ENCODE measurements around the gene IDUA.
A peak's percentile ranks its signal among the peaks of the same experiment; 100 is the strongest.

The IDUA gene

DNA sequence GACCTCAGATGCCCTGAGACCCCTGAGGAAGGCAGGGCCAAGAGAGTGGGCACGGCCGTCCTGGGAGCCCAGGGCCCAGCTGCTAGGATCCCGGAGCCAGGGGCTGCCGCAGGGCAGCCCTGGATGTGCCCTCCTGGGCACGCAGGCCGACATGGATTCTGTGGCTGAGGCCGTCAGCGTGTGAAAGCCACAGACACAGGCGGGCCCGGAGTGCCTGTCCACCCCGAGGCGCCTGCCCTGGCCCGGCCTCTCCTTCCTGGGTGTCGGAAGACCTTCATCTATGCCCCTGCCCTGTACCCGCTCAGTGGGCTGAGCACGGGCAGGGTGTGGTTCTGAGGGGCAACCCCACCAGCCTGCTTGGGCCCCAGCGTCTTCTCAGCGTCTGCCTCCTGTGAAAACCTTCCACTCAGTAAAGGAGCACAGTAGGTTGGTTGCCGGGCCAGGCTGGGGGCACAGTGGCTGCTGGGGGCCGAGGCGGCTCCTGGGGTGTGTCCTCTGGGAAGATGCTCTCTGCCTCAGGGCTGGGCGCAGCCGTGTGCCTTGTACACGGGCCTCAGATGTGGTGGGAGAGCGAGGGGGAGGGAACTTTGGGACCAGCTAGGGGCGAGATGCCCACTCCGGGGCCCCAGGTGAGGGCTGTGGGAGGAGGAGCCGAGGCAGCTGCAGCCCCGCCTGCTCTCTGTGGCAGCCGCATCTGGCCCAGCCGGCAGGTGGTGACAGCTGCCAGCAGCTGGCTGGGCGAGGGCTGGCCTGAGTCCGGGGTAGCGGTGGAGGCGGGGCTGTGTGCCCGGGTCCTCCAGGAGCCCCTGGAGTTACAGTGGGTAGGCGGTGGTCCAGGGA is 45.3 kb downstream of the IDUA start:
- DNase-seq (ENCODE audit: low spot score): no peak

DNA sequence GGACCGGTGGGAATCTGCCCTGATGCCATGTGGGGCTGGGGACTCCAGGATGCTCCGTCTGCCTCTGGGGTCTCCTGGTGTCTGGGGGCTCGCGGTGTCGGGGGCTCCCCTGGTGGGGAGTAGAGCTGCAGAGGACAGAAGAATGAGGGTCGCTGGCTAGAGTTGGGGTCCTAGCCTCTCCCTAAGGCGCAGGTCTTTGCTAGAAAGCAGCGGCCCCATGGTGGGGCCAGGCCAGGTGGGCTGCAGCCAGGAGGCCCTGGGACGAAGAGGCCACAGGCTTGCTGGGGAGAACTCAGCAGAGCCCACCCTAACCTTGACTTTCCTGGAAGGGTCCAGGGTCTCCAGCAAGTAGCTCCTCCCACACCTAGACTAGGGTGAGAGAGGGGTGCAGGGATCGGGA is 46.0 kb downstream of the IDUA start:
- DNase-seq (ENCODE audit: low spot score): no peak

DNA sequence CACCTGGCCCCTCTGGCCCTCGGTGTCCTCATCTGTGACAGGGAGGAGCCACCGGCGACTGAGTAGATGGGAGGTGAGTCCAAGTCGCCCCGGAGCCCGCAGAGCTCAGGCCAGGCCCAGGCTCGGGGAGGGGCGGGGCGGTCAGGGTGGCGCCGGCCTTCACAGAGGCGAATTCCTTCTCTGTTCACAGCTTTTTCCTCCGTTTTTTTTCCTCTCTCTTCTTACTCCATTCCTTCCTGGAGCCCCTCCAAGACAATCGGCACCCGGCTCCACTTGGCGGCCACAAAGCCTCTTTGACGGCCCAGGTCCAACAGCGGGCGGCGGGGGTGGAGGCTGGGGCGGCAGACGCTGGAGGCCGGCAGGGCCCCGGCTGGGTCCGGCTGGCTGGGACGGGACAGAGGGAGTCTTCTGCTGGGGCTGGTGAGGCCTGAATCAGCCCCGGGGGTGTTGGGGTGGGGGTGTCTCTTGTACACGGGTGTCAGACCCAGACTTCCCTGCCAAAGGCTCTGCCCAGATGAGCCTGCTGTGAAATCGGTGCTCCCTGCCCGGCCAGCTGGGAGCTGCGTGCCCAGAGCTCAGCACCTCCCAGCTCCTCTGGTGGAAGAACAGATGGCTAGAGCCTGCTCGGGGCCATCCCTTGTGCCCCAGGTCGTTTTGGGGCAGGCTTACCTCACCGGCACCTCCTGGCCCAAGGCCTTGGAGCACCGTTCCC is 47.2 kb downstream of the IDUA start:
- no peak for DNase-seq (ENCODE audit: low spot score)

DNA sequence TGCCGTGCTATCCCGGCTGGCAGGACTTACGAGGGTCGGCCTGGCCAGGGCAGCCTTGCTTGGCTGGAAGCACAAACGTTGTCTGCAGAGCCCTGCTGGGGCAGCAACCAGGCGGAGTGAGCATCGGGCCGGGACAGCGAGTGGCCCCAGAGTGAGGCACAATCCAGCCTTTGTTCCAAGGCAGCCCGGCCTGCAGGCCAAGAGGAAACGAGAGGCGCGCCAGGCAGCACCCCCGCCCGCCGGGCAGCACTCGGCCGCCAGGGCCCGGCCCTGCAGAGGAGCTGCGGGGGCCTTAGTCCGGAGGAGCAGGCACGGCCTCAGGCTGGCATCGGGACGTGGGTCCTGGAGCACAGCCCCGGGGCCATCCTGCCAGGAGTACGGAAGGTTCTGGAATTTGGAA is 48.7 kb downstream of the IDUA start:
- DNase-seq (ENCODE audit: low spot score): peak; percentile 93

DNA sequence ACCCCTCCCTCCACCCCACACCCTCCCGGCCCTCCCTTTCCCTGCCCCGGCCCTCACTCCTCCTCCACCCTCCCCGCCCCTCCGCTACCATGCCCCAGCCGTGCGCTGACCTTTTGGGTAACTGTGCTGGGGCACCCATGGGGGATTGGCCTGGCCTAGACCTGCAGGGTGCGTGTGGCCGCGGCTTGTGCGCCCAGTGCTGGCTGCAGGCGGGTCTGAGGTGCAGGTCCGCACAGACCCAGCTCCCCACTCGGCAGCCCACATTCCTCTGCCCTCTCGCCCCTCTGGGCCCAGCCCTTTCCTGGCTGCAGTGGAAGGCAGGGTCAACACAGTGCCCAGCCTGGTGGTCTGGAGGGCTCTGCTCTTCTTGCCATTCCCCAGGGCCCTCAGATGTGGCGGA is 49.3 kb downstream of the IDUA start:
- no peak for DNase-seq (ENCODE audit: low spot score)

DNA sequence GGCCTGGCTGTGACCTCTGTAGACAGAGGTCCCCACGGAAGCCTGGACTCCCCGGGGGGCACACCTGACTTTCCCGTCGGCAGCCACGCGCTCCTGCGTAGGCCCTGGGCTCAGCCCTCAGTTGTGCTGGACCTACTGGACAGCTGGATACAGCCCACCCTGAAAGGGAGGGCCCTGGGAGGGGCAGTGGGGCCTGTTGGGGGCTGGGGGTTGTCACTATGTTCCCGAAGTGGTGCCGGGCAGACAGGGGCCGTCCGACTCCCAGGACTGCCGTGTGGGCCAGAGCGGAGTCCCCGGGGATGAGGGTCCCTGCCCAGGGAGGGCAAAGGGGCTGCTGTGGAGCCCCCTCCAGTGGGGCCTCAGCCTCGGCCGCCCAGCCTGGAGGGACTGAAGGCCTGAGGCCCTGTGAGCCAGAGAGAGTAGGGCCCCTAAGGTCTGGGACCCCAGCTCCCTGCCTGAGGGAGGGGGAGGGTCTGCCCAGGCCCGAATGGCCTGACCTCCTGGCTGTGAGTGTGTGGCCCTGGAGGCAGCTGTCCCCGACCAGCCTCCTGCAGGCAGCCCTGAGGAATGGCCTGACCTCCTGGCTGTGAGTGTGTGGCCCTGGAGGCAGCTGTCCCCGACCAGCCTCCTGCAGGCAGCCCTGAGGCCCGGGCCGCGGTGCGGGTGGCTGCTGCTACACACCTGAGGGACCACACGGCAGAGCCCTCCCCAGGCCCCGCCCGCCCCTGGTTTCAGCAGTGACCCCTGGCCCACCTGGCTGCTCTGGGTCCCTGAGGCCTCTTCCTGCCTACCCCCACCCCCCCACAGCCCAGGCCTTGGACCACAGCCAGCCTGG is 50.3 kb downstream of the IDUA start:
- DNase-seq (ENCODE audit: low spot score): no peak

DNA sequence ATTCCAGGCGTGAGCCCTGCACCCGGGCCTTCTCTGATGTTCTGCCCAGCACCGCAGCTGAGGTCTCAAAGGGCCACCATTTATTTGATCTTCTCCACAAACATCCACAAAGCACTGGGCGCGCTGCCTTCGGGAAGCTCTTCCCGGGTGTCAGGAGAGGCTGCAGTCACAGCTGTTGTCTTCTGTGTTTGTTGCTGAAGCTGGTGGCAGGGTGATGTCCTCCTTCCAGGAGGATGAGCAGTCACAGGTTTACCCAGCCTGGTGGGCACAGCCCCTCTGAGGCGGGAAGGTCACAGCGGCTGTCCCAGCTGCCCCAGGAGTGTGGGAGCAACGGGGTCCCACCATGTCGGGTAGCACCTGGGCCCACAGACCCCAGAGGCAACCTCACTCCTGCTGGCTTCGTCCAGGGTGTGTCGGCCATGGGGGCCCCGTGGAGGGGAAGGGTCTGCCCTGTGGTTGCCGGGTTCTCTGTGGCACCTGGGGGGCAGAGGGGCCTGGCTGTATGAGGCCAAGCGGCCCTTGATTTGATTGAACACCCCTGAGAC is 52.2 kb downstream of the IDUA start:
- DNase-seq (ENCODE audit: low spot score): no peak

DNA sequence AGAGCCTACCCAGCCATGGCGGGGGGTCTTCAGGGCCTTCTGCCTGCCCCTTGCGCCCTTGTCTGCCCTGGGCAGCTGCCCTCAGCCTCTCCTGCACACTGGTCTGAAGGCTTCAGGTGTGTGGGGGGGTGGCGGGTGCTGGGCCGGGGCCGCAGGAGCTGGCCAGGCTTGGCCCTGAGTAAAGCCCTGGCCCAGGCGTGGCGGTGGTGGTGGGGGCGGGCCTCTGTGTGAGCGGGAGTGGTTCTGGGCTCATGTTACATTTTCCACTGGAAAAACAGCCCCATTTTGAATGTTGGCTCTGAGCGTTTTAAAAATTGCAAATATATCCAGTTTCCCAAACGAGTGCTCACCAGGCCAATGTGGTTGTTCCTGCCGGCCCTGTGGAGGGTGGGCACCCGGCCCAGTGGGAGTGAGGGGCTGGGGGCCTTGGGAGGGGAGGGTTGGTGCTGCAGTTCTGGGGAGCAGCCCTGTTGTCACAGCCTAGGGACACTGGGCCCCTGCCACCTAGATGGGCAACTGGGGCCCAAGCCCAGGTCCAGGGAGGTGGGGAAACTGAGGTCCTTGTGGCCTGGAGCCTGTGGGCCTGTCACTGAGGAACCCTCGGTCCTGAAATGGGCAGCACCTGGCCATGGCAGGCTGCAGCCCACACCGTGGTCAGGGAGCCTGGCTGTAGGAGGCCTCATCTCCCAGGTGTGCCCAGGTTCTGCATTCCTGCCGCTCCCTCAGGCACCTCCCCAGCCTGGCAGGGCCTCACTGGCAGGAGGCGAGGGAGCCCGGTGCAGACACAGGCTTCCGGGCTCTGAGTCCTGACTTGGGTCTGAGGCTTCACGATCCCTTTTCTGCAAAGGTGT is 52.9 kb downstream of the IDUA start:
- DNase-seq (ENCODE audit: low spot score): no peak

DNA sequence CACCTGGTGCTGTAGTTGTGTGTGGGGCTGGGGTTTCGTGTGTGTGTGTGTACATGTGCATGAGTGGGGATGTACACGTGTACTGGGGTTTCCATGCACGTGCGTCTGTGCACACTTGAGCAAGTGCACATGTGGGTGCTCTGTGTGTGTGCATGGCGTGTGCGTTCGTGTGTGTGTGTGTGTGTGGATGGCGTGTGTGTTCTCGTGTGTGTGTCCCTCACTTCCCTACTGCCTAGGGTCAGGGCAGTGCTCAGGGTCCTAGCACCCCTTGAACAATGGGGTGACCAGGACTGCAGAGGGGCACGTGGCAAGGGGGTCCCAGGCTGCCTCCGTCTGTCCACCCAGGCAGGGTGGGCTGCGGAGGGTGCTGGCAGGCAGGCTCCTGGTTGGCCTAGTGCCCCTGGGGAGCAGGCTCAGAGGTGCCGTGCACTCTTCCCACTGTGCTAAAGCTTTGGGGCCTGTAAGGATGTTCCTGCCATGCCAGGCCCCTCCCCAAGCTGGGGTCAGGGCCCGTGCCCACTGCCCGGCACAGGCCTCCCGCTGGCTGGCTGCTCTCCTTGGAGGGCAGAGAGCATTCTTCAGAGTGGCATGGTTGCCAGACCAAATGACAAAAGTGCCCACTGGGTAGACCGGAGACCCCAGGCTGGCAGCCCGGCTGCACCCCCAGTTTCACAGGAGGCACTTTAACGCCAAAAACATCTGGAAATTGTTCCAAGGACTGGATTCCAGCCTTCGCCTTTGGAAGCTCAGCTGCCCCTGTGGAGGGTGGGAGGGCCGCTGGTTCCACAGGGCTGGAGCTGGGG is 53.7 kb downstream of the IDUA start:
- no peak for DNase-seq (ENCODE audit: low spot score)

DNA sequence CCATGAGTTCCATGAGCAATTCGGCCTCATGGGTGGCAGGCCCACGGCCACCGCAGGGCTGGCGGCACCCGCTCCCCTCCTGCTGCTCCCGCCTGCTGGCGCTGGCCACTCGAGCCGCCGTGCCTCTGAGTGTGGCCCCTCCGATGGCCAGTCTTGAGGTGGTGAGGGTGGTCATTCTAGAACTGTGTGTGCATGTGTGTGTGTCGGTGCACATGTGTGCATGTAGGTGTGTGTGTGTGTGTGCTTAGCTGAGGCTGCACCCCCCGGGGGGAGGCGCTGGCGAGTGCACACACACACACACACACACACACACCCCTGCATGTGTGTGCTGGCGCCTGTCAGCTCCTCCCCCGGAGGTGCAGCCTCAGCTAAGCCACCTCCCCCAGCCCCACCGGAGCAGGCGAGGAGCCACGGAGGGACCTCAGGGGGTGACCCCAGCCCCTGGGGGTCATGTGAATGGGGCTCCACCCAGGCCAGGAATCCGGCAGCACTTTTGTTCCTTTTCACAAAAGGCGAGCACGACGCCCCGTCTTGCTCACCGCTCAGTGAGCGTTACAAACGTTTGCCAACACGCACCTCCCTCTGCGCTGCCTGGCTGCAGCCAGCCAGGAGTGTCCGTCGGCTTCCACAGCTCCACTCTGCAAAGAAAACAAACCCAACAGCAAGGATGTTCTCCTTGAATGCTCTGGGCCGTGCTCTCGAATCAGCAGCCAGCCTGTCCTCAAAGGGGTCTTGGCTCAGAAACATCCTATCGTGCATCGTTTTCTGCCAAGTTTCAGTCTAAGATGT is 54.5 kb downstream of the IDUA start:
- DNase-seq (ENCODE audit: low spot score): no peak

DNA sequence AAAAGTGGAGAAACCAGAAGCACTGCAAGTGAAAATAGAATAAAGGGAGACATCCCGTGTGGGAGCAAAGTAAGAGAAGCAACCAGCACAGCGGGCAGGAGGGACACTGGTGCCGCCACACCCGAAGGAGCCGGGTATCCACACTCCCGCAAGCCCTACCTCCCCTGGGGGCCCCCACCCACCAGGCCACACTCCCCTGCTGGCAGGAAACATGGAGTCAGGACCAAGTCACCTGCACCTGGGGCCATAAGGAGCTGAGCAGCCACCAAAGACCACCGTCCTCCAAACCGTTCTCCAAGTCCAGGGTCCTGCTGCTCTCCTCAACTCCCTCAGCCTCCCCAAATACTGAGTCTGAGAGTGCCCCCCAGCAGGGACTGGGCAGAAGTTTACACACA is 55.1 kb downstream of the IDUA start:
- DNase-seq (ENCODE audit: low spot score): no peak

DNA sequence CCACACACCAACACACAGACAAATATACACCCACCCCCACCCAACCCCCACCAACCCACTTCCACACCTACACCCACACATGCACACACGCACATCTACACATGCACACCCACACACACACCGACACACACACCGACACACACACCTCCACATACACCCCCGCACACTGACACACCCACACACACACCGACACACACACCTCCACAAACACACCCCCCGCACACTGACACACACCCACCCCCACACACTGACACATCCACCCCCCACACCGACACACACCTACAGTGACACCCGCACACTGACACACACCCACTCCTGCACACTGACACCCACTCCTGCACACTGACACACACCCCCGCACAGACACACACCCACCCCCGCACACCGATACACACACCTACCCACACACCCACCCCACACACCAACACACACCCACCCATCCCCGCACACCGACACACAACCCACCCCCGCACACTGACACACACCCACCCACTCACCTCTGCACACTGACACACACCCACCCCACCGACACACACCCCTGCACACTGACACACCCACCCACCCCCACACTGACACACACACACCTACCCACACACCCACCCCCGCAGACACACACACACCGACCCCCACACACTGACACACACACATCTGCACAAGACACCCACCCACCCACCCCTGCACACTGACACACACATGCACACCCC is 55.7 kb downstream of the IDUA start:
- DNase-seq (ENCODE audit: low spot score): no peak

DNA sequence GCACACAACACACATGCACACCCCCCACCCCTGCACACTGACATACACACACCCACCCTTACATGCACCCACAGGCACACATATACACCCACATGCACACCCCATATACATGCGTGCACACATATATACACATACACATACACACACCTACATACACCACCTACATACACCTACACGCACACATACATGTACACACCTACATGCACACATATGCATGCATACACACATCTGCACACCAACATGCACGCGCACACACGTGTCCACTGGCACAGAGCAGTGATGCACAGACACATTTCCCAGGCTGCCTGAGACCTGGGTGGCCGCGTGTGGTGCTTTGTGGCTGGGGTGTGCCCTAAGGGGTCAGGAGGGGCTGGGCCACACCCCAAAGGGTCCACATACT is 56.3 kb downstream of the IDUA start:
- no peak for DNase-seq (ENCODE audit: low spot score)

DNA sequence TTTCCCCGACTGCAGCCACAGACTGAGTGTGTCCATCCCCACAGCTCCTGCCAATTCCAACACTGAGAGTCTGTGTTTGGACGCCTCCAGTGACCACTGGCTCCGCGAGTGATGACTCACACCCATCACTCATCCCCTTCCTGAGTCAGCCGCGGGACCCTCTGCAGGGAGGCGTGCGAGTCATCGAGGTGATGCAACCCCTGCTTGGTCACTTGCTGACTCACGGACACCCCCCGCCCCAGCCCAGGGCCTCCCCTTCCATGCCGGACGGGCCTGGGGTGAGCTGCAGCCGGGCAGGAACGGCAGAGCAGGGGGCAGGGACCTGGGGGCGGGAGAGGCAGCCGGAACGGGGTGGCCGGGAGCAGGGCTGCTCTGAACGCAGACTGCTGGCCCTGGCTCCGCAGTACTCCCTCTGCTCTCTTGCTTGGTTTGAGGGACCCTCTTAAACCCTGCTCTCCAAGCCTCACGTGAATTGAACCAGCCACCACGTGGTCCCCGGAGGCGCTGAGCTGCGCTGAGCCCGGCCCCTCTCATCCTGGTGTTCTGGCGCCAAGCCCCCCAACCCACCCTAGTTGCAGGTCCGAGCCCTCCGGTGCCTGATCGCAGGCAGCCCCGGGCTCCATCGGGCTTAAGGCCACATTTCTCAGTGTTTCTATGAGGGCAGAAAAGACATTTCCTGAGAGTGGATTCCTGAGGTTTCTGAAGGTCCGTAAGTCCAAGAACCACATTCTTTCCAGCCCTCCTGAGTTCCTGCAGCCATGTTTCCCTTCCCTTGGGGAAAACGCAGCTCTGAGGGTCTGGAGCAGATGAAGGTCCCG is 57.0 kb downstream of the IDUA start:
- peak; percentile 91 for DNase-seq (ENCODE audit: low spot score)

DNA sequence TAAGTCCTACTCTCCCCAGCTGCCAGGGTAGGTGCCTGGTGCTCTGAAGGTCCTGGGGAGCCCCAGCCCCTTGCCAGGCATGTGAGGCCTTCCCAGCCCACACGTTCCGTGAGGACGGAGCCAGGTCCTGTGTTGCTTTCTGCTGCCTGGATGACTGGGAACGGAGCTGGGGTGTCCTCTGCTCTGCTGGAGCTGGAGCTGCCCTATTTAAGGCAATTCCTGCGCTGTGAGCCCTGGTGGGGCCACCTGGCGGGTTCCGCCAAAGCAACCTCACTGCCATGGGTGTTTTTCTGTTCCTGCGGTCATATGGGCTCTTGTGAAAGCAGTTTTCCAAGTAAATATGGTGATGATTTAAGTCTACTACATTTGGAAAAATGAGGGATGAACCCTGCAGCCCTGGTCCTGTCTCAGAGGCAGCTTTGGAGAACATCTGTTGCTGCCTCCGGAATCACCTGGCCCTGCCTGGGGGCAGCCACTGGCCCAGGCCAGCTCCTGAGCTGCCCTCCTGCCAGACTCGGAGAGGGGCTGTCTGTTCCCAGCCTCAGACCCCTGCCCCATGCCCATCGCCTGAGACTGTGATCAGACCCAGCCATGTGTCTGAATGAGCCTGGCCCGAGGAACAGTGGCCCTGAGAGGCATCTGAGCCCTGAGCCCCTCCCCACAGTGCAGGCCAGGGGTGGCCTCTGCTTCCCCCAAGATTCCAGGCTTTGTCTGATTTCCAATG is 57.8 kb downstream of the IDUA start:
- no peak for DNase-seq (ENCODE audit: low spot score)

DNA sequence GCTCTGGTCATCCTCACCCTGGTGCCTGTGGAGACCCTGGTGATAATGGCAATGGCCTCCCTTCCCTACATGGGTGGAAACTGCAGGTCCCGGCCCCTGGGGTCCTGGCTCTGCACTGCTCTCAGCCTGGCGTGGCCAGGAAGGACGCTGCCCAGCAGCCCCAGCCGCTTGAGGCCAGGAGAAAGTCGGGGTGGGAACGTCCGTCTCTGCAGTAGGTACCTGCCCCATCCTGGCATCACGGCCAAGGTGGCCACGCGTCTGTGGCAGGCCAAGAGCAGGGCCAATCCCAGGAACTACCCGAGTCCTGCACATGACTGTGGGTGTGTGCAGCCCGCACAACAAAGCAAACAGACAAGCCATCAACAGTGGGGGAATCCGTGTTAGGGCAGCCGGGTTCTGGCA is 58.4 kb downstream of the IDUA start:
- peak; percentile 54 for DNase-seq (ENCODE audit: low spot score)

DNA sequence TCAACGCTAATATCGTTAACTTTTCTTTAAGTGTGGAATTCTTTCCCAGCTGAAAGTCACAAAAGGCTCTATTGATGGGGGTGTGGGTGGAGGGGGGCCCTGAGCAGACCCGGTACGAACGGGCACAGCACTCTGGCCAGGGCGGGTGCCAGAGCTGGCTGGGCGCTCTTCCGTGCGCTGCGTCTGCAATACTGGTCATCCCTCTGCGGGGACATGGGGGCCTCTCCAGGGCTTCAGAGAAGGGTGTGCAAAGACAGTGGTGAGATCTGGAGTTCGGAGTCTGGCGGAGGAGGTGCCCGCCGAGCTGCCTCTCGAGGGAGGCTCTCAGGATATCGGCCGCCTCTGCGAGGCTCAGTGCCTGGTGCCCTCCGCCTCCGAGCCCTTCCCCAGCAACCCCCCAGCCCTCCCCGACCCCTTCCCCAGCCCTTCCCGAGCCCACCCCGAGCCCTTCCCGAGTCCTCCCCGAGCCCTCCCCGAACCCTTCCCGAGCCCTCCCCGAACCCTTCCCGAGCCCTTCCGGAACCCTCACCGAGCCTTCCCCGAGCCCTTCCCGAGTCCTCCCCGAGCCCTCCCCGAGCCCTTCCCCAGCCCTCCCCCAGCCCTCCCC is 58.9 kb downstream of the IDUA start:
- no peak for DNase-seq (ENCODE audit: low spot score)
